ENCODE results near the gene ANK2.

Gene ANK2

GRCh38 chr4:113355550-113356371 lies 306.3 kb downstream of the ANK2 start:
- no peak for DNase-seq

DNA sequence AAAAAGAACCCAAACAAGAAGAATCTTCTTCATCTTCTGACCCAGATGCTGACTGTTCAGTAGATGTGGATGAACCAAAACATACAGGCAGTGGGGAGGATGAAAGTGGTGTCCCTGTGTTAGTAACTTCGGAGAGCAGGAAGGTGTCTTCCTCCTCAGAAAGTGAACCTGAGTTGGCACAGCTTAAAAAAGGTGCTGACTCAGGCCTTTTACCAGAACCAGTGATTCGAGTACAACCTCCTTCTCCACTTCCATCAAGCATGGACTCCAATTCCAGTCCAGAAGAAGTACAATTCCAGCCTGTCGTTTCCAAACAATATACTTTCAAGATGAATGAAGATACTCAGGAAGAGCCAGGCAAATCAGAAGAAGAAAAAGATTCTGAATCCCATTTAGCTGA lies 307.0 kb downstream of the ANK2 start:
- no peak for DNase-seq

GRCh38 chr4:113358784-113359183 lies 309.3 kb downstream of the ANK2 start:
- DNase-seq = no peak

DNA sequence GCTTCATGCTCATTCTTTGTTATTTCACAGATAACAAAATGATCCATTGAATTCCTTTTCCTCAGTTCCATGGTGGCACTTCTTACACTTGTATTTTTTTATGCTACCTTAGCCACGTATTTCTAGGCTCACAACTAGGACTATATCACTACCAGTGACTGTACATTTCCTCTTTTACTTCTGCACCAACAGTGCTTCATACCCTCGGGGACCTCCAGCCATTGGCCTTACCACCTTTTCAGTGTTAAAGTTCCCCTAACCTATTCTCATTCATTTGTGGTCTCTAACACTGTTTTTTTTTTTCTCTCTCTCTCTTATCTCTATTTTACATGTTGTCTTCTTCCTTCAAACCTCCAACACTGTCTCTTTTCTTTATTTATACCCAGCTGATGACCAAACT lies 315.9 kb downstream of the ANK2 start:
- DNase-seq = no peak

DNA sequence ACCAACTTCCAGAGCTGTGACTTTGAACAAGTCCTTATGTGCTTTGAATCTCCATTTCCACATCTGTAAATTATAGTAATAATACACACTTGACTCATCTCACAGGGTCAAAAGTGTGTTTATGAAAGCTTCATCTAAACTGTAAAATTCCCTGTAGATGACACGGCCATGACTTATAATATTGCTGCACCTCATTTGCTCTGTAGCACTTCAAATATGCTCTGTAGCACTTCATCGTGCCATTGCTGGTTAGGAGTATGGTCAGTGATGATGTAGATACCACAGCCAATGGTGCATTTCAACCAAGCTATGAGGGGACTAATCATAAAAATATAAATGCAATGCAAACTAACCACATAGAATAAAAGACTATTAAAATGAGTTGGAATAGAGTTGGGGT lies 318.6 kb downstream of the ANK2 start:
- DNase-seq = no peak

- no peak for DNase-seq
Observed at GRCh38 chr4:113371111-113371510, 321.7 kb downstream of the ANK2 start.

DNA sequence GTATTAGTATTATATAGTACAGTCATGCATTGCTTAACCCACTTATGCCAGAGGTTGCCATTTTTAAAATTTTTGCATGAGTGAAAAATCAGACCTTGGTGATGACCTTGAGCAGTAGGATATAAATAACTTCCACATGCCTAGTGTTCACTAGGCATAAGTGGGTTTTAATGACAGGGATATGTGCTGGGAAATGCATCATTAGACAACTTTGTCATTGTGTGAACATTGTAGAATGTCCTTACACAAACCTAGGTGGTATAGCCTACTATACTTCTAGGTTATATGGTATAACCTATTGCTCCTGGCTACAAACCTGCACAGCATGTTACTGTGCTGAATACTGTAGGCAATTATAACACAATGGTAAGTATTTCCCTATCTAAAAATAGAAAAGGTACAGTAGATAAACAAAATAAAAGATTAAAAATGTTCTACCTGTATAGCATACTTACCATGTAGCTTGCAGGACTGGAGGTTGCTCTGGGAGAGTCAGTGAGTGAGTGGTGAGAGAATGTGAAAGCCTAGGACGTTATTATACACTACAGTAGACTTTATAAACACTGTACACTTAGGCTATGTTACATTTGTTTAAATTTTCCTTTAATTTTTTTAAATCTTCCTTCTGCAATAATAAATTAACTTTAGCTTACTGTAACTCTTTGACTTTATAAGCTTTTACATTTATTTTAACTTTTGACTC lies 326.7 kb downstream of the ANK2 start:
- no peak for DNase-seq

DNA sequence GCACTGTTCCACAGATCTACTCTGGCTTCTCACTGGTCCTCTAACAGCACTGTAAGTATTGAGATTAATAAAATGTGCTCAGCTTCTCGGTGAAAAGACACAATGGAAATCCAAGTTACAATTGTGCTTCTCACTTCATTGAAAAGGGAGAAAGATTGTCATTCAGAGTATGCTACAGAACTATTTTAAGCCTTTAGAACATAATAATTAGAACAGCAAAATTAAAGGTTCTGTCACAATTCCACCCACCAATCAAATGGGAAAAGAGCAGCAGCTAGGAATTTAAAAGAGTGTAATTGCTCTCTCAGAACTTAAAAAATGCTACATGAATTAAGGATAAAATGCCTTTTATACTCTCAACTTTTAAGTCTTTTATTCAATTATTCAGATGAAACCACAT lies 329.4 kb downstream of the ANK2 start:
- no peak for DNase-seq

- no peak for DNase-seq
Observed at GRCh38 chr4:113382704-113383103, 333.3 kb downstream of the ANK2 start.

DNA sequence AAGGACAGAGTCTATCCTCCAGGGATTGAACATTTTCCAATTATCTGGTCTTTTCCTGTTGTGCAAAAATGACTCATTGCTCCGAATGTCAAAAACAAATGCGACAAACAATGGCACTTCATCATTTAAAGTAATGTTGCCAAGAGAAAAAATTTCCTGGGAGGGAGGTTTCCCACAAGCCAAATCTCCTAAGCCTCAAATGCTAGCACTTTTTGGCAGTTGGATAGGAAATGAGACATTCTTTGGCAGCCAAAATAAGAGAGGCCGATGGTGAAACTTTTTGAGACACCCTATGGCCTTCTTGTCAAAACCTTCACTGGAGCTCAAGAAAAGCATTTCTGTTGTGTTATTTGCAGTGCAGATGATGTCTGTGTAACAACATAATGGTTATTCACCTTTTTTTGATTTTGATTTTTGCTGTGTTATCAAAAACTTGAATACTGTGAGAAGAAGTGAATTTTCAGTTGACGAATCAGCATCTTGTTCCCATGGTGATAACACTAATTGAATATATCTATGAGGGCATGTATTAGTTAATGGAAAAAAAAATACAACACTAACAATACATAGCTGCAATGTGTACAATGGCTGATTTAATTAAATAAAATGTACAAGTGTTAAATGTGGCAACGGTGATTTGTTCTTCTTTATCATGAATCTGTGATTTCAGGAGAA lies 333.8 kb downstream of the ANK2 start:
- DNase-seq = no peak

GRCh38 chr4:113384600-113384999 lies 335.1 kb downstream of the ANK2 start:
- DNase-seq = peak; percentile 70

DNA sequence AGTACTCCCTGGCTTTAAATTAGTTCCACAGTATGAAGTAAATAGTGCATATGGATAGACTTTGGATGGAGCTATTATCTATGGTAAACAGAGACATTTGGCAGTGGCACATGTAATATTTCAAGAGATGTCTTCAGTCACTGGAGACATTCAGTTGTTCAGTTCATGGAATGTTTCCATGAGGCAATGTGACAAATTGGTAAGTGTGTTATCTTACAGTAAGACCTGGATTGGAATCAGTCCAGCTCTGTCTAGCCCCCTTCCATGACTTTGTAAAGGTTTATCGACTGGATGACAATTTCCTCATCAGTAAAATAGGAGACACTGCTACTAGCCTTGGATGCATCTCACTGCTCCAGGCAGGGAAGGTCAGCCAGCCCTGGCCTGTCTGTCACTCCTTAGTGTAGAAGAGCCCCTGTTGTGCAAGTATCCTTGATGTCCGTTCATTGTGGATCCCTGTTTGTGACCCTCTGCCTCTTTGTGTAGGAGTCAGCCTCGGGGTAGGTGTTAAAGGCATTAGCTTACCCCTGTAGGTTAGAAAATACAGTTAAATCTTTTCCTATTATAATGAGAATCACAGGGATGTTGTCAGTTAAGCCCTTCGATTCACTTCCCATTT lies 335.9 kb downstream of the ANK2 start:
- DNase-seq = no peak

DNA sequence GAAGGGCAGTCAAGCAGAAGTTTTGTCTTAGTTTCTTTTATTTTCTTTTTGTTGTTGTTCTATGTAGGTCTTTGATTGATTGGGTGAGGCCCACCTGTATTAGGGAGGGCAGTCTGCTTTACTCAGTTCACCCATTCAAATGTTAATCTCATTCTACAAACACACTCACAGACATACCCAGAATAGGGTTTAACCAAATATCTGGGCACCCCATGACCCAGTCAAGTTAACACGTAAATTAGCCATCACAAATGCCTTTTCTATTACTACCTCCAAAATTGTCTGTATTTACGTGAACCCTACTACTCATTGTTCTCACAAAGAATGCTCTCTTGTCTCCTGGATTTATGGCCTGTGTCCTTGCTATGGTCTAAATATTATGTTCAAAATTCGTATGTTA lies 339.7 kb downstream of the ANK2 start:
- no peak for DNase-seq

- DNase-seq = no peak
Observed at GRCh38 chr4:113390850-113391249, 341.4 kb downstream of the ANK2 start.

DNA sequence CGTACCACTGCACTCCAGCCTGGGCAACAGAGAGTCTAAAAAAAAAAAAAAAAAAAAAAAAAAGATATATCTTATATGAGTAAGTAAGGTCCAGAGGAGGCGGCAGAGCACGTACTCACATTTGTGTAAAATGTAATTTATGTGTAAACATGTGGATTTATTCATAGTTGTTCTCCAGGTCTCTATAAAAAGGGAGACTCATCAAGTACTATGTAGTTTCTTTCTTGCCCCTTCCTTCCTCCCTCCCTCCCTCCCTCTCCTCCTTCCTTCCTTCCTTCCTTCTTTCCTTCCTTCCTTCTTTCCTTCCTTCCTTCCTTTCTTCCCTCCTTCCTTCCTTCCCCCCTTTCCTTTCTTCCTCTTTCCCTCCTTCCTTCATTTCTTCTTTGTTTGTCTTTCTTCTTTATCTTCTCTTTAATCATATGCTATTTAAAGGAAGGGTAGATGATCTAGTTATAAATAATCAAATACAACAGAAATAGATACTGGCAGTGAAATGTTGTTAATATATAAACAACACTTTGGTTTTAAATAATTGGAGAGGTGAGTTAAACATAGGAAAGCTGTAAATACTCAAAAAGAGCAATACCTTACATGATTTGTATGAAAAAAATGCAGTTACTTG lies 344.8 kb downstream of the ANK2 start:
- no peak for DNase-seq

- DNase-seq = peak; percentile 89
Observed at GRCh38 chr4:113394730-113395530, 345.5 kb downstream of the ANK2 start.

DNA sequence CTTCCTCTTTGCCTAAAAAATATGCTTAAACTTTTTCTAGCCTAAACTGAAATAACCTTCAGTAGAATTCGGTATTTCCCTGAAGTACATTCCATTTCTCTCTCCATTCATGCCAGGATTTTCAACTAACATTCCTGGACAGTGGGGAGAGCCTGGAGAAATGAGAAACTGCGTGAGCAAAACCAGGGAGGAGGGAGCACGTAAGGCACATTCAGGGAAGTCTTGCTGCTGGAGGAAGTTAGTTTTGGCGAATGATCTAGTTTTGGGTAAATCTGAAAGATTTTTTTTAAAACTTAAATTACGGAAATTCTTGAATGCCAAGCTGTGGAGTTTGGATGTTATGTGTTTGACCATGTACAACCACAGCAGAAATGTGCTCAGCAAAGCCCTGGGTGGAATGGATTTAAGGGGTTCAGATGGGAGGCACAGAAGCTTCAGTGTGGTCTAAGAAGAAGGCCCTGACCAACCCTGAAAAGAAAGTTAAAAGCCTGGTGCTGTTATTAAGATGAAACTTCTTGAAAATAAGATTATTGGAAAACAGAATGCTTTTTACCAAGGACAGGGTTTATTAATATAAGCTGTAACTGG lies 347.8 kb downstream of the ANK2 start:
- peak; percentile 79 for DNase-seq

GRCh38 chr4:113398441-113399143 lies 349.1 kb downstream of the ANK2 start:
- no peak for DNase-seq

DNA sequence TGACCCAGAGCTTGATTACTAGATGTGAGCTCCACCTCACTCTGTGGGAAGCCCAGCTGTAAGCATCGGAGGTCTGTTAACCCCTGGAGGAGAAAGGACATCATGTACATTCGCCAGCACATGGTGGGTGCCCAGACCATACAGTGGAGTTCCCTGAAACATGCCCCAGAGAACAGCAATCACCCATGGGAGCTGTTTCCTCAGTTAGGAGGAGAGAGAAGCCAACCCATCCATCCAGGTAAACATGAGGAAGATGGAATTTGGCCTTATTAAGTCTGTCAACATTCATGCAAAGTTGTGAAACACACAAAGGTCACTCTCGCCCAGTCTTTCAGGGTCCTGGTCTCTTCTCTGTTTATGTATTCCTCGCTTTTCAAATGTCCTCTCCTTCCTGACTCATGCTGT lies 354.7 kb downstream of the ANK2 start:
- DNase-seq = no peak

DNA sequence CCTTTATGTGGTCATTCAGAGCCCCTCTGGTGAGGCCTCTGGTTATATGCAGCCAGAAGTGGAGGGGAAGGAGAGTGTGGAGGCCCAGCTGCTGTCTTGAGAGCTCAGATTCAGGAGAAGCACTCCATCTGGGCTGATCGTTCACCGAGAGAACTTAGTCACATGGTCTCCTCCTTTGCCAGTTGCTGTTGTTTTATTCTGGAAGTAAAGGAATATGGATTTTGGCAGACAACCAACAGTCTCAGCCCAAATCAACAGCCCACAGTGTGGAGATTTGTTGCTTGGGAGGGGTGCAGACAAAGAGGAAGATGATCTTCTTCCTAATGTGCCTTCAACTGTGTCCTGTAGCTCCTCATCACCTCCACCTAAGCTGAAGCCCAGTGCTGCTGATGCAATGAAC lies 355.4 kb downstream of the ANK2 start:
- no peak for DNase-seq

Data from kidney glomerular epithelial cell (primary cell).